Stimulated activated CD4-positive, alpha-beta T cell treated with anti-CD3 and anti-CD28 coated beads, Interleukin-4, amount 100 ng/mL, for 24 hours (primary cell): ENCODE results near the gene PARD3B.

ENCODE experiments used
- DNase-seq: peaks from one replicate; pipeline ENCODE4 v3.0.0-alpha.2; 2020

Gene PARD3B

DNA sequence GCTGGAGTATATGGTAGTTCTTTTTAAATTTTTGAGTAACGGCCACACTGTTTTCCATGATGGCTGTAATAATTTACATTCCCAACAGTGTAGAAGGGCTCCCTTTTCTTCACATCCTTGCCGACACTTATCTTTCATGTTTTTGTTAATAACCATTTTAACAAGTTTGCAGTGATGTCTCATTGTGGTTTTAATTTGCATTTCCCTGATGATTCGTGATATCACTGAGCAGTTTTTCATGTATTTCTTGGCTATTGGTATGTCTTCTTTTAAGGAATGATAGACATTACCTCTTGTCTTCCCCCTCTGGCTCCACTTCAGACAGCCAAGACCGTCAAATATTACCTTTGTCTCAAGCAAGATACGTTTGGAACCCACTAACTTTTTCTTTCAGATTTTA lies 765.9 kb downstream of the PARD3B start:
- no peak for DNase-seq

DNA sequence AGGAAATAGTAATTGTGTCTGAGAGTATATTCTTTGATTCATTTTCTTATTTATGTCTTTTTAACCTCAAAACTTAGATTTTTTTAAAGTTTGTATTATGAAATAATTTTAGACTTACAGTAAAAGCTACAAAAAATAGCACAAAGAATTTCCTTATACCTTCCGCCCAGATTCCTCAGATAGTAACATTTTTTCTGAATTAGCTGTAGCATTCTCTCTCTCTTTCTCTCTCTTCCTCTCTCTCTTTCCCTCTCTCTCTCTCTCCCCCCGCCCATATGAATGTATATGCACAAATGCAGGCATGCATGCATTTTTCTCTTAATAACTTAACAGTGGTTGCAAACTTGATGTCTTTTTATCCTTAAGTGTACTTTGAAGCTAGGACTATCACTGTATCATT lies 776.0 kb downstream of the PARD3B start:
- no peak for DNase-seq

DNA sequence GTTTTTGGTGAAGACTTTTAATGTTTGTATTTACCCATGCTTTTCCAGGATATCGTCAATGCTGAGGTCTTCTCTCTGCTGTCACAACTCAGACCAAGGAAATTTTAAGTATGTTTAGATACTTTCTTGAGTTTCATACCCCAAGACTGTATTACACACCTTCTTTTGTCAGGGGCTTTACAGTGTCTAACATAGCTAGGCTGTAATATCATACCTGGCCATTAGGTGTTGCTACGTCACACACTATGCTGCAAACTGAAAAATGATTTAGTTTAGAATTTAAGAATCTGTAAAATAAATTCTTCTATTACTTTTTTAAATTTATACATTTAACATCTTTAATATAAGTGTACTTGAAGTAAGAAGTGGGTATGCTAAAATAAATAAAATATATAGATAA lies 778.7 kb downstream of the PARD3B start:
- no peak for DNase-seq

DNA sequence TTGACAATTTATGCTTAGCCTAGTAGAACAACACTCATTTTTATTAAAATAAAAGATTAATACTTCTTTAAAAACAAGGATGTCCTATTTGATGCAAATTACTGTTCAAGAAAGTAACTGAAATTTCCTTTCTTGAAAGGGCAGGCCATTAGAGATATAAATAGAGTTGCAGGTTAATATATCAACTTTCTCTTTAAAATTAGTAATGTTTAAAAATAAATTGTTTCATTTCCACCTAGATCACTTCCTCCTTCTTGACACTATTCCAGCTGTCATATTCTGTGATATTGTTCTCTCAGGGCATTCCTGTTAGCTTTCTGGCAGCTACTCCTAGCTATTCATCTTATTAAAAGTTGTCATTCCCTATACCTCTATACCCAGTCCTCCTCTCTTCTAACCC lies 779.1 kb downstream of the PARD3B start:
- DNase-seq, result no peak

DNA sequence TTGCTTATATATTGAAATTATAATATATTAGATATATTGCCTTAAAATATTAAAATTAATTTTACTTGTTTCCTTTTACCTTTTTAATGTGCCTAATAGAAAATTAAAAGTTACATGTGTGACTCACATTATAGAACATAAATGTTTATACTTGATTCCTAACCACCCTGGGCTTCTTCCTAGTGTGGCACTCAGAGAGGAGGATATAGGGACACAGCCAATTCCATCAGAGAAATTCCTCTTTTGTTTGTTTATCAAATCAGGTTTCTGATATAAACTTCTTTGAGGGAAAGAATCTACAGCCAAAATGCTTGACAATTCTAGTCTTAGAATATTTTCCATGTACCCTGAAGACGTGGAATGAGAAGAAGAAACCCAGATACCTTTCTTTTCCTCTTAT lies 788.1 kb downstream of the PARD3B start:
- DNase-seq, result no peak

DNA sequence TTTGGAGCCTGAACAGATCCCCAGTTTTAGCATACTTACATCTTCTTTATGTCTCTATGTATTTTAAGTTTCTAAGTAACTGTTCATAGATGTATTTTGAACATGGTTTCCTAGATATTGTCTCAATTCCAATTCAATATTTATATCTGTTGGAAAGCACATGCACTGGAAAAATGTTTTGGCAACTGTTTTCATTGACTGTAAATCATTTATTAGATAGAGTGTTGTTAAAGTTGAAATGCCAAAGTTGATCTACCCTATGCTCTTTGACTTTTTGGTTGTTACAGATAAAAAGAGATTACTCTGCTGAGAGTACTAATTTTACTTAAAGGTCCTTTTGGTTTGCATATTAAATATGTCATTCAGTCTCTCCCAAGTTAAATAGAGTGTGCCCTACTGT lies 792.0 kb downstream of the PARD3B start:
- DNase-seq, result no peak

DNA sequence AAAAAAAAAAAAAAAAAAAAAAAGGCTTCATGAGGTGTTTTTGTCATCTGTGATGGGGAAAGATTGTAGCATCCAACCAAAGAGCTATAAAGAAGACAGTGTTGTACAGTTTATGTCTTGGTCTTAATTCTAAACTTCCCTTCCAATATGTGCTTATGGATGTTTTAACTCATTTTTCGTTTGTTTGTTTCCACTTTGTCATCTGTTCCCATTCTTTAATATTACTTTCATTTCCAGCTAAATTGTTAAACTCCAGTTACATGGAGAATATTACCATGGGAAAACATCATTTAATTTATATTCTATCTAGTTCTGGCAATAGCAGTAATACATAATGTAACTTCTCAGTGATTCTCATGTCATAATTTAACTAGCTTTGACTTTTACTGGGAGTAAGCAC lies 792.9 kb downstream of the PARD3B start:
- no peak for DNase-seq

DNA sequence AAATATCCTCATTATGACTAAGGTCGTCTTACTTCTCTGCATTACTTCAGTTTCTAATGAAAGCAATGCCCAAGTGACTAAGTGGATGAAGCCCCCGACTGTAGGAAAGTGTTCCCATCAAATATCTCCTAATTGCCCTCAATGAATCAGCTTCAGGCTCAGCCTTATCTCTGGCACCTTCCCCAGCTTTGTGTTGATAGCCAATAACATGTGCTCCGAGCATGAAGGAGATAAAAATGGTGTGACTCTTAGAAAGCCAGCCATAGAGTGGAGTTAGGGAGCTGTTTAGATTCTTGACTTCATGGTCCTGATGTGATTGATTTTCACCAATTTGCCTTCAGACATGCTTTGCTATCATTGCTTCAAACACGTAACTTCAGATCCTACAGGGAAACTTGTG lies 797.8 kb downstream of the PARD3B start:
- no peak for DNase-seq

DNA sequence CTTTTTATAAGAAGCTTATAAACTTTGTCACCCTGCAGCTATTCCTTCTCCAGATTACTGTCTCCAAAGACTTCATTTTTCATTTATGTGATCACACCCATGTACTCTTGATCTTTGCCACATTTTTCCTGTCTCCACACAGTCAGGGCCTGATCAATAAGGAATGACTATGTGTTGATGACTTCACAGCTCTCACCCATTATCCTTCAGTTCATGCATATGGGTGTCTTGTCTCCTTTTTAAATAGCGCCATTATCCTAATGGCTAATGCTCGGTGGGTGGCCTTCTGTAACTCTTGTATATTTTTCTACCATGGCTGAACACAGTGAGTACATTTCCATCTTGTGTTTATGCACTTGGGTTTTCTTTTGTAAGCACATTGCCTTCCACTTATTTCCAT lies 801.4 kb downstream of the PARD3B start:
- DNase-seq, result no peak

DNA sequence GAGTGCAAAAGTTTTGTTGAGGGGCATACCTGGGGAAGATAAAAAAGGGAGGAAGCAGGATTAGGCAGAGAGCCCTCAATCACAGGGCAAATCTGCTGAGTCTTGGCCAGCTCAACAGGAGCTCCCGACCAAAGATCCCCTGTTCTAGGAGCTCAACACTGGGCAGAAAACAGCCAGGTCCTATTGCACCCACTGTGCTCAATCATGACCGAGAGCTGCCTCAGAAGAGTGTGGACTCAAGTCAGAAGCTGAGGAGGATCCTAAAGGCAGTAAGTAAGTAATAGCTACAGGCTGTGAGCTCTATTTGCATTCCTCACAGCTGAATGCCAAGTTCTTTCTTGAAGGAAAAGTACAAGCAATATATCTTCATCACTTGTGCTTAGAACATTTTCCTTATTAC lies 802.6 kb downstream of the PARD3B start:
- no peak for DNase-seq

DNA sequence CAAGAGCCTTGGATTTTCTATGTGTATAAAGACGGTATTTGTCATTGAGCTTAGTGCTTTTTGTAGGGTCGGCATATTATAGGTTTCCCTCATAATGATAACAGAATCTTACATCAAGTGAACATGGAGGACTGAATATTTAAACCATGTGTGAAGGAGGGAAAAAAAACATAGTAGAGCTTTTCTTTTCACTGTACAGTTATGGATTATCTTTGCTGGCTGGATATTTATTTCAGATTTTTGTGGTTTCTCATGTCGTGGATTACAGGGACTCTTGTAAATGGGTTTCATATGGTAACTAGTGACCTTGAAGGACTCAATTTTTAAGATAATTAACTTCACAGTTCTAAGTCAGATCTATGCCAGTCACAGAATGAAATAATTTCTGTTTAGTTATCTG lies 806.8 kb downstream of the PARD3B start:
- no peak for DNase-seq

DNA sequence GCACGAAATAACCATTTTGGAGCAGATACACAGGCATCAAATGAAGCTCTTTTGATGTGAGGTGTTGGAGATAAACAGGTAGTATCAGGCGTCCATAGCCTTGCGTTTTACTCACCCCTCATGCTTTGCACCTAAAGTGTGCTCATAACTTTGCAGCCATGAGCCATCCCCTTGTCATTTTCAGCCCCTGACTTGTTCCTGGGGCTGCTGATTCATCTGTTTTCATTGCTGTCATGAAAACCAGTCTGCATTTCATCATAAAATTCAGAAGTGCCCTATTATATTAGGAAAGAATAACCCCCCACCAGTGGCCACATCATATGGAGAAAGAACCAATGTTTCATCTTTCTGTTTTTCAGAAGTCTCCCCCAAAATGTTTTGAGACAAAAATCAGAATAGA lies 807.3 kb downstream of the PARD3B start:
- DNase-seq, result no peak

DNA sequence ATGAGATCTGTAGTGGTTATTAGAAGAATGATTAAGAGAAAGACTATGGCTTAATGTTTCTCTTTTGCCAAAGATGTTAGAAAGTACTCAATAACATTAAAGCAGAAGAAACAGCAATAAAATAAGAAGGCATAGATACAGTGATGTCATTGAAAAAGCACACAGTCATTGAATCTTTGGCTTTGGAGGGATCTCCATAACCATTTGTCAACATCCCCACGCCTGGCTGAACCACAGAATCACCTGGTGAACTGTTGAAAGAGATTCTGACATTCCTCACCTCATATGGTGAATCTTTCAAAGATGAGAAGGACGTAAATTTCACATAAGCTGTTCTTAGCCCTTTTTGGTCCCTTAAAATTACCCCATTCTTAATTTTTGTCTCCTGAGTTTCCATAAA lies 812.5 kb downstream of the PARD3B start:
- no peak for DNase-seq

DNA sequence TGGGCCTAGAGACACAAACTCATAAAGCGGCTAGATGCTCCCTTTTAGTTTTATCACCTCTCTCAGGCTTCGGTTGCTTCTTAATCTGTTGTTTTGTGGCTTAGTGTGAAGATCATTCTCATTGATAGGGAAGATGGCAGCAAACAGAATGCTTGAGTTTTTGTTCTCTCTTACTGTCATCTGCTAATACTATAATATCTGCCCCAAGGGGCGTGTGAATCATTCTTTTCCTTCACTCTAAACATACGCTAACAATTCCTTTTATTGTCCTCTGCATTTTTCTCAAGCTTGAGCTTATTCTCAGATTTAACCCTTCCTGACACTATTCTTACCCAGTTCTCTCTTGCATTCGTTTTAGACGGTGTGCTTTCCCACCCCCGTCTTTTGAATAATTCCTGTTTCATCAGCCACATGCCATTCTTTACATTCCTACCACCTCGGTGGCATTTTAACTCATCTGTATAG lies 813.1 kb downstream of the PARD3B start:
- no peak for DNase-seq

DNA sequence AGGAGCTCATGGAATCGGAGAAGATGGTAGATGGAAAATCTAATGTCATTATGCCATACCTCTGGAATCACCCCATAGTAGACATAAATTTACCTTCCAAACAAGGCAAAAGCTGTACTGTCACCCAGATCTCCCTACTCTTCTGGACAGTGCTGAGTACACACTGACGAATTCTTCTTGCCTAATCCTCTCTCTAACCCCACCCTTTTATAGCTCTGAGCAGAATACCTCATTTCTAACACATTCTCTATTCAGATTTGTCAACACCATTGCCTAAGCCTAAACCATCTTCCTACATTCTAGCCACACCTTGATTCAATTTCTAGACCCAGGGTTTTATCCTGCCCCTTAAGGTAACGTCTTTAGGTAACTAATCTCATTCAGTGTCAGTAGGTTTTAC lies 816.0 kb downstream of the PARD3B start:
- DNase-seq, result no peak

DNA sequence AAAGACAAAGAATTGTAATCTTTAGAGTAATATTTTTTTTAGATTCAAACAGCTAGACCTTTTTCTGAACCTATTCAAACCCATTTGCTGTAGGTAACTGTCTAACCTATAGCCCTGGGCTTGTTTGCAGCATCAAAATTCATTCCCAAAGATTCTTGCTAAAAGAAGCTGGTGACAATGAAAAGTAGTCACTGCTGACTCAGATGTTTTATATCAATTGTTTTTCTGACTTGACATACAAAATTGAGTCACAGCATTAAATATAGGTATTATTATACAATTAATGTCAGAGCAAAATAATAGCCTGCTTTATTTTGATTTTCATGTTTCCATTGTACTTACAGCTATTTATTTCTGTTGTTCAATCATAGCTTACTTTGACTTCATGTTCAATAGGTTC lies 816.7 kb downstream of the PARD3B start:
- no peak for DNase-seq

DNA sequence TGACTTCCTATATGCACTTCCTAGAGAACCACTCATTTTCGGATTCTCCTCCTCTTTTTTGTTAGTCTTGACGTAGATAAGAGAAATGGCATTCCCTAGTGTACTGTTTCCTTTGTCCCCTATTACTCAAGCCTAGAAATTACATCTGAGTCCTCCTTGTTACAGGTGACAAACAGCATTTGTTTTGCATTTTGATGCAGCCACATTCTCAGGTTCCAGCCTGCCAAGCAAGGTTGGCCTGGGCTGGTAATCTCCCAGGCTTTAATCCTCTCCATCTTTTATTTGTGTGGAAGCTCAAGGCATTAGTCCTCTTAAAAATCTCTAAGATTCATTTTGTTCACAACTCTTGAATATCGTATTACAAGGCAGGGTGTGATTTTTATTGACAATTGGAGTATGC lies 819.0 kb downstream of the PARD3B start:
- no peak for DNase-seq

DNA sequence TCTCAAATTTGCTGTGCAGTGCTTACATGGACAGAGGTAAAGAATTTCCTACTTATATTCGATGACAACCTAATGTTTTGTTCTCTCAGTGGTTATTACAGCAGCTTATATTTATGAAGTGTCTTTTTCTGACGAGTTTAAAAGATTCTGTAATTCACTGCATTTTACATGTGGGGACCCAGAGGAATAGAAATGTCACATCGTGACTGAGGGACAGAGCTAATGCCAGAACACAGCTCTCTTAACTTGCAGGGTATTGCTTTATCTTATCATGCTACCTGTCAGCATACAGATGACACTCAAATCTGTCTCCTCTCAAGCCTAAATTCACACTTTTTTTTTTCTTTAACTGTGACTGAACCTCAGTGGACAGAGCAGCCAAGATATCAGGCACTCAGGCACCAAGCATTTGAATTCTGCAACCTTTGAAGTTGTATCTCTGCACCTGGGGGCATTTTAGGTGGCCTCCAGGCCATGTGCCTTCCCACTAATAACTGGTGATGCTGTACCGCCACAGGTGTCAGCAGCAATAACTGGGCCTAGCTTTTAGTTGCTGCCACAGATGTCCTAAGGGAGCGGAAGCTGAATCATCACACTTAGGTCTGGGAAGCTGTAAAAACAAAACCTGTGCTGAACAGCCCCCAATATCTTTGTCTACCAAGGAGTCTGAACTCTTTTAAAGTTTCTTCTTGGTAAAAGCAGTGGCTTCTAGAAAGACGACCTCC lies 821.2 kb downstream of the PARD3B start:
- DNase-seq, result no peak

DNA sequence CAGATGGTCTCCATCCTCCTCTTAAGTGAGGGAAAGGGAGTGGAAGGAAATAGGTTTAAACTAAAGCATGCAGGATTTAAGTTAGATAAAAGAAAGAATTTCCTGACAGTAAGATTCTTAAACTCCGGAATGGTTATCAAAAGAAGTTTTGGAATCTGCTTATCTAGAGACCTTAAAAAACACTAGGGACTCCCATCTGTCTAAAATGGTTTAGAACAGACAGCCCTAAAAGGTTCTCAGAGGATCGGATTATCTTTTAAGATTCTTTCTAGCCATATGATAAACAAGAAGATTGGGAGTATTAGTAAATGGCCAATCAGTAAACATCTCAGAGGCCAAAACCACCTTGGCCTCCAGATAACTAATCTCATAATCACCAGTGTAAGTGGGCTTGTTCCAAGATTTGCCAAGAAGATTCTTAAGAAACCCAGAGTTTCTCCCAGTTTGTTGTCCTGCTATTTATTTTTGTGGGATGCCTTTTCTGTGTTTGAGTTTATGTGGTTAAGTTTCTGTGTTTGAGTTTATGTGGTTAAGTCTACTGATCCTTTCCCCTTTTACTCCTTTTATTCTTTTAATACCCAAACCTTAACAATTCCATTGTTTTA lies 822.2 kb downstream of the PARD3B start:
- DNase-seq, result no peak

DNA sequence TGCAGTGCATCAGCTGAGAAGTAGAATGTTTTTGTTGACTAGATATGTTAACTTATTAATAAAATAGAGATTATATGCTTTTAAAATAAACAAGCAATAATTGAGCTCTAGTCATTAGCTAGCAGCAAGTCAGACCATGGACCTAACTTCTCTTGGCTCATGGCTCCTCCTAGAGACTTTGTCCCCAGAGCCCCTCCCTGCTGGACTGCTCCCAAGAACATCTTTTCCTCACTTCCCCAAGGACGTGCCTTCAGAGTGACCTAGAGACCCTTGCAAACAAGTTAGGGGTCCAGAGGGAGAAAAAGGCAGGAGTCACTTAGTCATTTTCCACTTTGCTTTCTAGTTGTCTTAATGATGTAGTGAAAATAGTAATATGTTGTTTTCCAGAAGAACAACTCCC lies 824.5 kb downstream of the PARD3B start:
- DNase-seq, result no peak

DNA sequence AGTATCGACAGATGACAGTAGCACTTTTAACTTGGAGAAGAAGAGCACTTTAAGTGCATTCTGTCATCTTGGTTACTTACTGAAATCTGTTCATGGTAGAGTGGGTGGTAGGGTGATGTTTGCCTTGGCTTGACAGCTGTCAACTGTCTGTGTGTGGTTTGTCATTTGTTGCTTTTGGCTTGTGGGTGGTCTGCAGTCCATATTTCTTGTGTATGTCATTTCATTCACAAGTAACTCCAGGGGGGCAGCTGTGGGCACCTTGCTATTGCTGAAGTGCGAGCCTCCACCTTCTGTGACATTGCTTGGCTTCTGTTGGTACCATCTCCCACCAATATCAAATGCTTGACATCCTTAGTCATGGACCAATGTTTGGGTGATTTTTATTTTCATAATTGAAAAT lies 825.5 kb downstream of the PARD3B start:
- DNase-seq, result no peak

DNA sequence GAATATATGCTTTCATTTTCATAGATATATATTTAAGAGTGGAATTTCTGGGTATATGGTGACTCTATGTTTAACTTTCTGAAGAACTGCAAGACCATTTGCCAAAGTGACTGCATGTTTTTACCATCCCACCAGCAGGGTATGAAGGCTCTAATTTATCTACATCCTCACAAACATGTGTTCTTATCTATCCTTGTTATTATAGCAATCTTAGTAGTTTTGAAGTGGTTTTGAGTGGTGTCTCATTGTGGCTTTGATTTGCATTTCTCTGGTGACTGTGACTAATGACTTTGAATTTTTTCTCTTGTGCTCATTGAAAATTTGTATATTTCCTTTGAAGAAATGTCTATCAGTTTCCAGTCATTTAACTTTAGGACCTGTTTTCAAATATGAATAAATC lies 826.9 kb downstream of the PARD3B start:
- DNase-seq, result no peak

DNA sequence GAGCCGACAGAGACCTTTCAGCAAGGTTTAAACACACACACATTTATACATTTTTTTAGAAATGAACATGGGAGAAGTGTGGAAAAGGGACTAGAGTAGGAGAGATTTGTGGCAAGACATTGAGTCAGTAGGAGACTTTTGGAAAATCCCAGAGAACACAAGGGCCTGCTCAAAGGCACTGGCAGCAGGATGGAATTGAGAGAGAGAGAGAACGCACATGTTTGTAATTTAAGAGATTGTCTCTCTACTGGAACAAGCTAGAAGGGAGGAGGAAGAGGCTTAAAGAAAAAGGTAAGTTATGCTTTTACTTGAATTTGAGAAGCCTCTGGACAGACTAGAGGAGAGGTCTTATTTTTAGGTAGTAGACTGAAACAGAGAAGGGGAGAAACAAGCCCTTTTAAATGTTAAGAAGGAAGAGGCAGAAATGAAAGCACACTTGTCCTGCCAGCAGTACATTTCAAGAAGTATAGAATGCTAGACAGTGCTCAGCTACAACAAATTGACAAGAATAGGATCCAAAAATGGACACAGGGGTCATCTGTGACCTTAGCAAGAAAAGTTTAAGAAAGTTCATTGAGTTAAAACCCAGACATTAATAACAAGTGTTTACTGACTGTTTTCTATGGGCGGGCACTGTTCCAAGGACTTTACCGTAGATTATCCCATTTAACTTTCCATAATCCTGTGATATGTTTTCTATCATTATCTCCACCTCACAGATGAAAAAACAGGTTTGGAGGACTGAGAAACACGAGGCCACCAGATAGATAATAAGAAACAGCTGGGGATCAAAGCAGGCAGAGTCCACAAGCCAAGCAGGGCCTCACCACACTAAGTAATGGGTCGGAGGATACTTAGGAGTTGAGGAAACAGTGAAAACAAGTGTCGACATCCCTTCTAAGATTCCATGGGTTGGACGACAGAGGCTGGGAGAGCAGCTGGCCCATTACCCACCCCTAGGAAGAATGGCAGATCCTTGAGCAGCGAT lies 830.5 kb downstream of the PARD3B start:
- no peak for DNase-seq

DNA sequence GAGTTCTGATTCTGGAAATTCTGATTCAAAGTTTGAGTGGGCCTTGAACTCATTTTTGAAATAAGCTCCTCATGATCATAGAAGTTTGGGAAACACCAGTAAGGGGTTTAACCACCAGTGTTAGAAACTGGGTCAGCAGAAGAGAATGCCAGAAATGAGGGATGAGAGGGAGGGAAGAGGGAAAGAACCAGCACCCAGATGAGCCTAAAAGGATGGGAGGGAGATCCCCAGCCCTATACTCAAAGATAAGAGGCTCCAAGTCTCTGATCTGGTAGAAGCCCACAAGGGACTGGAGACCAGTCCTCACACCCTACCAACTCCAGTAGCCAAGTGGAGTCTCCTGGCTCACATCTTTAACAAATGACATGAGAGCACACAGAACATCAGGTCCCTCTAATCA lies 832.0 kb downstream of the PARD3B start:
- no peak for DNase-seq
